ENCODE measurements around the gene VDAC2.

VDAC2 gene

GRCh38 chr10:75254739-75255138, 44.1 kb downstream of the VDAC2 start:
- no peak for DNase-seq

DNA sequence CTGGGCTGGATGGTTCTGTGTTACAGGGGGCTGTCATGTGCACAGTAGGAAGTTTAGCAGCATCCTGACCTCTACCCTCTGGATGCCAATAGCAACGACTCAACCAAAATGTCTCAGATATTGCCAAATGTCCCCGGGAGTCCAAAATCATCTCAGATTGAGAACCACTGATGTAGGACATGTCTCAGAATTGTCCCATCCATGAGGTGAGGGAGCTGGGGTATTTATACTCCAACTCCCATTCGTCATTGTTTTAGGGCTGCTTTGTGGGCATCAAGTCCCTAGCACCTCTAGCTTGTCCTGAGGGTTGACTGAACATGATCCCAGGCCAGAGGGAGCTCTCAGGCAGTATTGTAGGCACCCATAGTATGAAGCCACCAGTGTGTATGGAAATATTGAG, 50.4 kb downstream of the VDAC2 start:
- no peak for DNase-seq

DNA sequence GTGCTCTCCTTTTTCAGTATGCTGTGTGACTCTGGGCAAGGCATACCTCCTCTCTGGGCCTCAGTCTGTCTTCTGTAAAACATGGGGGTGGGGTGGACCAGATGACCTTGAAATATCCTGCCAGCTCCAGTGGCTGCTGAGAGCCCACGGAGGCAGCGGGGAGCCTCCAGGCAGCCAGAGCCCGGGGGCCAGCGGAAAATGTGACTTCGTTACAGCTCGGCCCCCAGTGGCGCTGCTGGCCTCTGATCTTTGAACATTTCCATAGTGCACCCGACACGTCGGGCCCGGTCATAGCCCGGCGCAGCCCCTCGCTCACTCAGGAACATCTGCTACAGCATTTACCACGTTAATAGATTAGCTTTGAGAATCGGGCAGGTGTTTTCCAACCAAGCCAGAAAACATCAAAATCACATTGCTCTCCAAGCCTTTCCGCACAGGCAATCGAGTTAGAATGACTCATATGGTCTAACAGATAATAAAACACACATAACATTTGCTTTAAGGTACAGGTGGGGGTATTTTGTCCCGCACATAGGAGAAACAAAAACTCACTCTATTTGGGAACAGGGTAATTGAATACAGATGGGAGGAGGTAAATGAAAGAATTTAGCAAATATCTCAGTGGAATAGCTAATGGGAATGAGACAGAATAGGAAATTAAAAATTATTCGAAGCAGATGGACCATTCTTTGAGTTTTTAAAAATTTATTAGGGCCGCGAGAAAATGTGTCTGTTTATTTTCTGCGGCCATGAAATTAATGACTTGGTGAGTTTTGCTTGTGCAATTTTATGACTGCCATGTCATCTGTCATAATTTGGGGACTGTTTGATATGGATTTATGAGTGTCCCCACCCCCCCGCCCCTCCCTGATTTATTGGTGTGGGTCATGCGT, 51.5 kb downstream of the VDAC2 start:
- DNase-seq, result no peak

- no peak for DNase-seq
Measured at GRCh38 chr10:75263806-75264205, 53.2 kb downstream of the VDAC2 start.

DNA sequence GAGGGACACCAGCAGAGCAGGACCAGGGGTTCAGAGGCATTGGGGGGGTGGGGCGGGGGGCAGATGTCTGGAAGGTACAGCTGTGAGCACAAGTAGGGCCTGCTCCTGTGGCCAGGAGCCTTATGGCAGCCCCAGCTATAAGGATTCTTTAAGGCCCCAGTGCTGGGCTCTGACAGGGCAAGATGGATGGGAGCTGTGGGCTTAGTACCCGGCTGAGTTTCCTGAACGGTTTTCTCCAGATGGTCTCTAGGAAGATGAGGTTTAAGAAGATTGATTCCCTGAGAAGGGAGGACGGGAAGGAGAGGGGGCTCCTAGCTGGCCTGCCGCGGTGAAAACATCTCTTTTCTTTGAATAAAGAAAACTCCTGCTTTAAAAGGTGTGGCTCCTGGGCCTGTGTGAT, 55.3 kb downstream of the VDAC2 start:
- DNase-seq, result no peak

DNA sequence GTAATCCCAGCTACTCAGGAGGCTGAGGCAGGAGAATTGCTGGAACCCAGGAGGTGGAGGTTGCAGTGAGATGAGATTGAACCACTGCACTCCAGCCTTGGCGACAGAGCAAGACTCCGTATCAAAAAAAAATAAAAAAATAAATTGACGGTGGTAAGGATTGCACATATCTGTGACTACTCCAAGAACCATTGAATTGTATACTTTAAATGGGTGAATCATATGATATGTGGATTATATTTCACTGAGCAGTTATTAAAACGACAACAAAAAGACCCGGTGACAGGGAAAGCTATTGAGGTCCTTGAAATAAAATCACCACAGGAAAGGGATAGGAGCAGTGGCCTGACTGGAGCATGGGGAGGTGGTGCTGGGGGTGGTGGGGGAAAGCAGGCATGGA, 56.3 kb downstream of the VDAC2 start:
- DNase-seq, result no peak

DNA sequence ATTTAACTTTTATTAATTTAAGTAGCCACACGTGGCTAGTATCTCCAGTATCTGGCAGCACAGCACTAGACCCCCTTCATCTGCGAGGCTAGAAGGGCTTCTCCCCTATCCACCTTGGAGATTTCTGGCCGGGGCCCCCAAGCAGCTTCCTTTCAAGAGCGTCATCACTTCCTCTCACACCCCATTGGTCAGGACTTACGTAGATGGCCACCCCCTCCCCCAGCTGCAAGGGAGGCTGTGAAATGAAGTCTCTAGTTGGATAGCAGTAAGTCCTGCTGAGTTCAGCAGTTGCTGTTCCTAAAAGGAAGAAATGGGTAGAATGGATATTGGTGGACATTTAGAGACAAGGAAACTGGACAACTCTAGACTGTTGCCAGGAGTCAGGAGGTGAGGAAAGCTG, 59.0 kb downstream of the VDAC2 start:
- no peak for DNase-seq

DNA sequence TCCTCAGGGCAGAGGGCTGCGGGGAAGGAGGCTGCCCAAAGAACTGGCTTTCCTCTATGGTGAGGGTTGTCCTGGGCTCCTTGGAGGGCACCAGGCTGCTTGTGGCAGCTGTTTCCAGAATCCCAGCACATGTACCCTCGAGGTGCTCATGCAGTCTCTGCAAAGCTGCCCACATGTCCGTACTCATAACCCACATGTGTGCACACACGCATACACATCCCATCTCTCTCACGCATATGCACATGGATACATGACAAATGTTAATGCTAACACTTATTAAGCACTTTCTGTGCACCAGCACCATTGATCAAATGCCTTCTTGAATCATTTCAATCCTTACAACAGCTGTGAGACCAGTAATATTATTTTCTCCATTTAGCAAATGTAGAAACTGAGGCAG, 61.5 kb downstream of the VDAC2 start:
- no peak for DNase-seq

GRCh38 chr10:75272896-75273295, 62.3 kb downstream of the VDAC2 start:
- no peak for DNase-seq

DNA sequence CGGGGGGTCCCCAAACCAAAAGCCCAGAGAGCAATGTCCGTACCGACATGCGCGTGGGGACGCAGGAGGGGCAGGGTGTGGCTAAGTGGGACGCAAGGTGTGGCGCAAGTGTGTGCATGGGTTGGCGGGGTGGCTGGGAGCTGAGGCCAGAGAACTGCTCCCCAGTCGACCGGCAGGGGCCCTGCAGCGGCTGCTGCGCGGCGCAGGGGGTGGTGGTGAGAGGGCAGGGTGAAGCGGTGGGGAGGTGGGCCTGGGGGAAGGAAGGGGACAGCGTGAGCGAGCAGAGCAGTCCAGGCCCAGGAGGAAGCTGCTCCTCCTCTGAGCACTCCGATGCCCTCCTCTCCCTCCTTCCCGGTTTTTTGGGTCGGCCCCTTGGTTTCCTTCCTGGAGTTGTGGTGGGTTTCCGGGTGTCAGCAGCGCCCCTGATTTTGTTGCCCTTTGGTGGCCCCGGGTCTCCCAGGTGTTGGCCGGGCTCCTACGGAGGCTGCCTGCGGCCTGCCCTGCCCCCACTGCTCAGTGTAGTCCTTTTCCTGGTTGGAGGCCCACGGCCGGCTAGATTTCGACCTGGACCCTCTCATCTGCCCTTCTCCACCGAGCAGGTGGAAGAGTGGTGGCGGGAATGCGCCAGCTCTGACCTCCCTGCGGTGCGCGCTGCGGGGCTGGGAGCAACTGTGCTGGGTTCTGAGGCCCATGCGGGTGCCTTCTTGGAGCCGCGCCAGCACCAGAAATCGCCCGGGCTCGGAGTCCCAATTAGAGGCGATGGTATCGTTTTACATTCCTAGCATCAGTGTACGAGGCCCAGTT, 65.7 kb downstream of the VDAC2 start:
- no peak for DNase-seq

DNA sequence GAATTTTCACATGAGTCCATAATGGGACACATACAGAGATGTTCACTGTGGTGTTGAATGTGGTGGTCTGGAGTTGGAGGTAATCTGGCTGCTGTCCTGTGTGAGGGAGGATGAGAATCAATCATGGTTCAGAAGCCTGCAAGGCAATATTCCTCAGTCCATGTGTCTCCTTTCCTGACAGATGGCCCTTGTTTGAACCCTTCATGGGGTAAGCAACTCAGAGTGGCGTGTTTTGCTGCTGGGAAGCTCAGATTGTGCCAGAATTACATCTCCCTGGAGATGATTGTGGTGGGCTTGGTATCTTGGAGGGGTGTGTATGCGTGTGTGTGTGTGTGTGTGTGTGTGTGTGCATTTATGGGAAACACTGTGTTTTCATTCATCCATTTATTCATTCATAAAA, 69.6 kb downstream of the VDAC2 start:
- DNase-seq, result no peak
